CD4-positive, alpha-beta T cell treated with Interleukin-17A for 1 hour (primary cell): ENCODE data around the gene KCNT1.
"Not testable (repeated sequence)": the region's sequence is repeated elsewhere in the genome, so short reads cannot be mapped to it uniquely, and the experiment has no call there.

Source experiments
- DNase-seq: peaks from one replicate; pipeline ENCODE4 v3.0.0-alpha.2; 2020

KCNT1 gene

DNA sequence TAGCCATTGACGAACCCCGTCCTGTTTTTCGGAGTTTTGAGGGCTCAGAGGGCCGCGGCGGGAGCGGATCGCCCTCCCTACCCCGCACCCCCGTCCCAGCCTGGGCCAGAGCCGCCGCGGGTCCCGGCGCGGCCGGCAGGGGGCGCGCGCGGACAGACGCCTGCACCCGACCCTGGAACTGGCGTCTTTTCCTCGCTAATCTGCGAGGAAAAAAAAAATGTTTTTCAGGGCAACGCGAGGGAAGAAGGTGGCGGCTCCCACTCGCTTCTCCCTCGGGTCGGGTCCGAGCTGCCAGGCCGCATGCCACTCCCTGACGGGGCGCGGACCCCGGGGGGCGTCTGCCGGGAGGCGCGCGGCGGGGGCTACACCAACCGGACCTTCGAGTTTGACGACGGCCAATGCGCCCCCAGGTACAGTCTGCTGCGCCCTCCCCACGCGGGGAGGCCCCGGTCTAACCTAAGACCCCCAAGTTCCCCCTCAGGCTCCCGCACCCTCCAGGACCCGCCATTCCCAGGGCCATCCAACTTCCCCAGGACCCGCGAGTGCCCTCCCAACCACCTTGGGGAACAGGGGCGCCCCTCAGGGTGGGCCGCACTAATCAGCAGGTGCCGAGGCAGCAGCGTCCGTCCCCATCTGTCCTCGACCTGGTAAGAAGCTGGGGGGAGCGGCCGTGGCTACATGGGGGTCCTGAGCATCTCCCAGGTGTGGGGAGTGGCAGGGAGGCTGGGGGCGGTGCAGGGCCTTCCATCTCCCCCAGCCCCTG is at the start of gene KCNT1:
TSS of gene KCNT1 (plus strand) at position 227 of the 763 bp plus-strand sequence. CDS start at position 301, 74 bp downstream.
- peak; percentile 31 for DNase-seq

DNA sequence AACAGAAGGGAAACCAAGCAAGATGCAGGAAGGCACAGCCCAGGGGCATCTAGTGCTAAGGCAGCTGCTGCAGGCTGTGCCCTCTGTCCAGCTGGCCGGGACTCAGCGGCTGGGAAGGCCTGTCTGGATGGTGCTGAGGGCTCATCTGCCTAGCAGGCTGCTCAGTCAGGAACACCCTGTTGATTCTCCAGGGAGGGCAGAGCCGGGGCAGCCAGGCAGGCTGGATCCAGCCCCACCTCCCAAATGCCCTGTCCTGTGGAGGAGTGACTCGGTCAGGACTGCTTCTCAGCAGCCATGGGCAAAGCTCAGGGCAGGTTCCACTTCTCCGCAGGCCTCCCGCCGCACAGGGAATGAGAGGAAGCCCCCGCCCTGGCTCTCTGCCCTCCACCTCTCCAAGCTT is 46.7 kb upstream of the KCNT1 start:
- DNase-seq: no peak

DNA sequence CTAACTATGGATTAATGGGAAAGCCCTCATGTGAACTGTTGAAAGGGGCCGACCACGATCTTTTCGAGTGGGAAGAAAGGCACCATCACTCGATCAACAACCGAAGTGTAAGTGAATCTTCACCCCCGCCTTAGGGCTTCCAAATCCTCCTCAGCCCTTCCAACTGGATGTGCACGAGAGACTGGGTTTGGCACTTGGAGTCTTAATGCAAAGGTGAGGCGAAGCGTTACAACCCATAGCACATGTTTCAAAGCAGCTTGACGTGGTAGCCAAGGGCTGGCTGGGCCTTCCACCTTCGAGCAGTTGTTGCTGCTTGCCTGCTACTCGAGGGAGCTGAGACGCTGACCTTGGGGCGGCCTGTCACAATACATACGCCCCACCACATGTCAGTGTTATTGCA is 44.6 kb upstream of the KCNT1 start:
- DNase-seq: no peak

DNA sequence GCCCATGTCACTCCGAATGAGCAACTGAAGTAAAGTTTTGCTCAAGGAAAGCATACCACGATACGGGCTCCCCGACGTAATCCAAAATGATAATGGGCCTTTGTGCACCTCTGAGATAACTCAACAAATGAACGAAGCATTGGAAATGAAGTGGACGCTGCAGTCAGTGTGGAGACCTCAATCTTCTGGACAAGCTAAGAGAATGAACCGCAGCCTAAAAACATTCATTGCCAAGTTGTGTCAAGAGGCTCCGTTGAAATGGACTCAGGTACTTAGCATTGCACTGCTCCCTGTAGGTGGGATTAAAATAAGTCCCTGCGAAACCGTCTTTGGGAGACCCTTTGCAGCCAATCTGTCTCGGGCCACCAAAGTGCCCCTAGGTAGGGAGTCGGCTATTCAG is 42.7 kb upstream of the KCNT1 start:
- DNase-seq: no peak

DNA sequence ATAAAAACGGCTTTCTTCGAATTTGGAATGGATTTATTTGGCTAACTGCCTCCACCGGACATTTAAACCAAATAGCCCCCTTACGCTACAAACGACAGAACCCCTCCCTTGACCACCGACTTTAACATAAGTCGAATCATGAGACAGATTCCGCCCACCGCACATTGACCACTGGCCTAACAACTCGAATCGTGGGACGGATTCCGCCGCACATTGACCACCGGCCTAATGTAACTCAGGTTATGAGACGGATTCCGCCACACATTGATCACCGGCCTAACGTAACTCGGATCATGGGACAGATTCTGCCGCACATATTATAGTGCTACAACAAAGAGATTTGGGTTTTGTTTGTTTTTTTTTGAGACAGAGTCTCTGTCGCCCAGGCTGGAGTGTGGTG is 41.6 kb upstream of the KCNT1 start:
- DNase-seq: no peak

DNA sequence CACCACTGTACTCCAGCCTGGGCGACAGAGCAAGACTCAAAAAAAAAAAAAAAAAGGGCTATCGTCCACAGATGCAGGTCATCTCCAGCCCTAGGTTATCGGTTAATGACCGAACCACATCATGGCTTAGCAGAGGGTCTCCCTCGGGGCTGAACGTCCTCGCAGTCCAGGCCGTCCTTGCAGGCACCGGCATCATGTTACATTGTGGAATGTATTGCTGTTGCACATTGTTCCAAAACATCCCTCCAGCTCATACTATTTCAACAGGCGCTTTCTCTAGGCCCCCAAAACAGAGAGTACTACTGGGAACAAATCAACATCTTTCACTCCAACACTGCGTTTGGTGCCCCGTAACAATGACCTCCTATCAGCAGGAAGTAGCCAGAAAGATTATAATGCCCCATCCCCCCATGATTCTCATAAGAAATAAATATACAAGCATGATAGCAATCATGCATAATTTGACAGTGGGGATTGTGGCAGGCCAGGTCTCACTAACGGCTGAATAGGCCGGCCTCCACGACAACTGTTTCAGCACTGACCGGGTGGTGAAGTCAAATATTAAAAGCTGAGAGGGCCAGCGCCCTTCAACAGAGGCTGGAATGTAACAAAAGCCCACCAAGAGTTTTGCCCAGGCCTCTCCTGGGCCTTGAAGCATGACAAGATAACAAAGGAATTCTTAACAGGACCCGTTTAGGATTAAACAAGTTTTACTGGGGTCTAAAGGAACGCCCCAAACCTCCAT is 40.0 kb upstream of the KCNT1 start:
- no peak for DNase-seq

- DNase-seq: no peak
Observed at GRCh38 chr9:135662758-135663450, 39.1 kb upstream of the KCNT1 start, which contains the start of gene LCN9. TSS of gene LCN9 (plus strand) at chr9:135663309. CDS start at chr9:135663322, 13 bp downstream.

DNA sequence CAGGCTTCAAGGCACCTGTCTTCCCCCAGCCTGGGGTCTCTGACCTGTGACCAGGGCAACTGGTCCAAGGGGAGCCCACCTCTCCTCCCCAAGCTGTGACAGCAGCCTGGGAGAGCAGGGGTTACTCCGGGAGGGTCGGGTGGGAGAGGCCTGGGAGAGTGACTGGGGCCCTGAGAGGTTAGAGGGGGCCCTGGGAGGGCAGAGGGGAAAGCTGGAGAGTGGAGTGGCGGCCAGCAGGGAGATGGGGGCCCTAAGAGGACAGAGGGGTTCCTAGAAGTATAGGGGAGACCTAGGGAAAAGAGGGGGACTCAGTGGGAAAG is 38.6 kb upstream of the KCNT1 start:
- no peak for DNase-seq

DNA sequence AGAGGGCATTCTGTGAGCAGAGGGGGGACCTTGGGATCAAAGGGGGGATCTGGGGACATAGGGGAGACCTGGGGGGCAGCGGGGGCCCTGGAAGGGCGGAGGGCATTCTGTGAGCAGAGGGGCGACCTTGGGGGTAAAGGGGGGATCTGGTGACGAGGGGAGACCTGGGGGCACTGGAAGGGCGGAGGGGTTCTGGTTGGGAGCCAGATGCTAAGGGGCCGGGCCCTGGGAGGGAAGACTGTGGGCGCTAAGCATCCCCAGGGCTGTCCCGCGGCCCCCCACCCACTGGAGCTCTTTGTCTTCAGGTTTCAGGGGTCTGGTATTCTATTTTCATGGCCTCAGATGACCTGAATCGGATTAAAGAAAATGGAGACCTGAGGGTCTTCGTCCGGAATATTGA is 38.1 kb upstream of the KCNT1 start:
- no peak for DNase-seq

GRCh38 chr9:135664266-135664665 is 37.7 kb upstream of the KCNT1 start:
- no peak for DNase-seq

DNA sequence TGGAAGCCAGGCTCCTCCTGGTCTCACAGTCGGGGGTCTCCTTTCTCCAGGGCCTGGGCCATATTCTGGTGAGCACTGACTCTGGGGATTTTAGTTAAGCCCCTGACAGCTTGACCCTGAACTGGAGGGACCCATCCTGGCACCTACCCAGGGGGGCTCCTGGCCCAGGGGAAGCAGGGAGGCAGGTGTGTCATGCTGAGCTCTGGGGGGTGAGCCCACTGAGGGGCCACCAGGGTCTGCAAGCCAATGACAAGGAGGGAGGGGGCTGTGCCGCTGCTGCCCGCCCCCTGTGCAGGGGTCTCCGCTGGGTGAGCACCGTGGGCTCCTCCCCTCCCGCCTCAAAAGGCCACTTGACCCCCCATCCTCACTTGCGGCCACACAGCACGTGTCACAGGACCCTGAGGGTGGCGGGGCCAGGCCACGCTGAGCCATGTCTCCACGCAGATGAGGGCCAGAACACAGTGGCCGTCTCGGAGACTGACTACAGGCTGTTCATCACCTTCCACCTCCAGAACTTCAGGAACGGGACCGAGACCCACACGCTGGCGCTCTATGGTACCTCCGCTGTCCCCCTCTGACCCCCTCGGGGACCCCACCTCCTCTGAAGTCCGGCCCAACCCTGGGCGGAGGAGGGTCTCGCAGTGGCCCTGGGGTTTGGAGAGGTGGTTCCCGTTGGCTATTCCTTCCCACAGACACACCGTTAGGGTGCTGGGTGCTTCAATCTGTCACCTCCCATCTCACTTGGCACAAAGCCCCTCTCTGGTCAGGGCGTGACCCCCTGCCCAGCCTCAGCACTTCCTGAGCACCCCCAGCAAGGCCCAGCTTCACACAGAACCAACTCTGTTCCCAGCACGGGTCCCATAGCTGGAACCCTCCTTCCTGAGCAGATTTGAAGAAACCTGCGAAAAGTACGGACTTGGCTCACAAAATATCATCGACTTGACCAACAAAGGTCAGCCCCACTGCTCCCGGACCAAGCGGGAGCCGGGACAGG is 36.9 kb upstream of the KCNT1 start:
- no peak for DNase-seq

- DNase-seq: no peak
Observed at GRCh38 chr9:135665795-135666189, 36.2 kb upstream of the KCNT1 start.

DNA sequence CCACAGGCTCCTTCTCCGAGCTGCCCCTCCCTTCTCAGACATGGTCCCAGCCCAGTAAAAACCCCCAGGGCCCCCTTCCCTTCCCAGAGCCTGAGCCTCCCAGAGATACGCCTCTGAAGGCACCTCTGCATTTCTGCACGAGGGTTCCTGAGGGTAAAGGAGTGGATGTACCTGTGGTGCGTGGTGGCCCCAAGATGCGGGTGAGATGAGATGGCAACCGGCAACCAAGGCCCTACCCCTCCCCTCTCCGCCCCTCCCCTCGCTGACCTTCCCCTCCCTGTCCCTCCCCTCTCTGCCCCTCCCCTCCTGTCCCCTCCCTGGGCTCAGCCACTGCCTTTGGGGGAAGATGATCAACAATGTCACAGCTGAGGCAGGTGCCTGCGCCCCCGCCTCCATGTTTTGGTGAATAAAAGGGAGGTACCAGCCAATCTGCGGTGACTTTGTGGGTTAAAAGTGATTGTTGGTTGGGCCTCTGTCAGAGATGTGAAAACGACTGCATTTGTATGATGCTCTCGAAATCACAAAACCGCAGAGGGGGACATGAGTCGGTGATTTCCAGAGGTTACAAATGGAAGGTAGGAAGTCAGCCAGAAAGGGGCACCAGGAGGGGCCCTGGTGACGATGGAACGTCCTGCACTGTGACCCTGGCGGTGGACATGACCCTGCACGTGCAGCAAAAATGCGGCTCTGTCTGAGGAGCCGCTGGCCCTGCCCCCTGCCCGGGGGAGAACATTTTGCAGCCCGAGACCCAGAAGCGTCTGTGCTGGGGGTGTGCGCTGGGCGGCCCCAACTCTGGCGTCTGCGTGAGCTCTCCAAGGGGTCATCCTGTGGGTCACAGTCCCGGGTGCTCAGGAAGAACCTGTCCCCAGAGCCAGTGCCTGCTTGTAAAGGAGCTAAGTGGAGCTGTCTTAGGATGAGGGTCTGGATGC is 35.2 kb upstream of the KCNT1 start:
- no peak for DNase-seq

DNA sequence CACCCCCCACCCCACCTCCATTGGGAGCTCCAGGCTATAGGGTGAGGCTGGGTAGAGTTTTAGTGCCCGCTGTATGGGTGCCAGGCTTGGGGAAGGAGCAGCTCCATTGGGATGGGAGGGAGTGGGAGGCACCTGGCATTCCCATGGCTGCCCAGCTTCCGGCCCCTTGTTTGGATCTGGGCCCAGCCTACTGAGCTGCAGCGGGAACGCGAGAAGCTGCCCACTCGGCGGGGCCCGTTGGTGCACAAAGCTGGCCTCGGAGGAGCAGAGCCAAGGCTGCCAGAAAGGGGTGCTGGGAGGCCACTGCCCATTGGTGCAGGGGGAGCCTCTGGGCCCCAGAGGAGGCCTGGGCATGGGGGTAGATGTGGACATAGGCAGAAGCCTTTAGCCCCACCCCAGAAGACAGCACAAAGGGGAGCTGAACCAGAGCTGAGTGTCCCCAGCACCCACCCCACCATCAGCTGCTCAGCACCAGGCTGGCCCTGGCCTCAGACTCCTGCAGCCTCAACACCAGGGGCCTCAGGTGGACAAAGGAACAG is 34.5 kb upstream of the KCNT1 start:
- DNase-seq: no peak

DNA sequence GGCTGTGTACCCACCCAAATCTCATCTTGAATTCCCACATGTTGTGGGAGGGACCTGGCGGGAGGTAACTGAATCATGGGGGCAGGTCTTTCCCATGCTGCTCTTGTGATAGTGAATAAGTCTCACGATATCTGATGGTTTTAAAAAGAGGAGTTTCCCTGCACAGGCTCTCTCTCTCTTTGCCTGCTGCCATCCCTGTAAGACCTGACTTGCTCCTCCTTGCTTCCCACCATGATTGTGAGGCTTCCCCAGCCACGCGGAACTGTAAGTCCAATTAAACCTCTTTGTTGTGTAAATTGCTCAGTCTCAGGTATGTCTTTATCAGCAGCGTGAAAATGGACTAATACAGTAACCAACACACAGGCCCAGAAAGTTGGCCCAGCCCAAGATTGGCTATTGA is 33.0 kb upstream of the KCNT1 start:
- DNase-seq: not testable (repeated sequence)

DNA sequence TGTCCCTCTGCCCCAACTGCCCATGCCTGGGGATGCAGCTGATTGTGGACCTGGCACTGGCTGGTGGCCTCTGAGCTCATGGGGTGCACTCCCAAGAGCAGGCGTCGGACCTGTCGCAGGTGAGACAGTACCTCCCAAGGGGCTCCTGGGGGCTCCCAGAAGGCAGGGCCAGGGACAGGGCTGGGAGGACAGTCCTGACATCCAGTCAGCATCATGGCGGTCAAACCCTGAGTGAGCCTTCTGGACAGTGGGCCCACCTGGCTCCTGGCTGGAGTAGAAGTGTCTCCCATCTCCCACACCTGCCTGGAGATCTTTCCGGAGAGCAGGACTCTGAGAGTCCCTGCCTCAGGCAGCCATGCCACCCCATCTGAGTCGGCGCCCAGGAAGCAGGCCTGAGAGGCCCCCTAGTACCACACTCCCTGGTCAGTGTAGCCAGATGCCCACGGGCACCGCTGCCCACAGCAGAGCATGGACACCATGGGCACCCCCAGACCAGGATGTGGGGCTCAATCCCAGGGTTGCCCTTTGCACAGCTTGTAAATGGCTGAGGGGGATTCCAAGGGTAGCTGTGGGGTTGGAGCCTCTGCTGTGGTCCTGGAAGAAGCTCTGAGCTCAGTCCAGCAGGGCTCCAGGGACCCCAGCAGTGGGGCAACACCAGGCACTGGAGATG is 32.2 kb upstream of the KCNT1 start:
- DNase-seq: no peak

DNA sequence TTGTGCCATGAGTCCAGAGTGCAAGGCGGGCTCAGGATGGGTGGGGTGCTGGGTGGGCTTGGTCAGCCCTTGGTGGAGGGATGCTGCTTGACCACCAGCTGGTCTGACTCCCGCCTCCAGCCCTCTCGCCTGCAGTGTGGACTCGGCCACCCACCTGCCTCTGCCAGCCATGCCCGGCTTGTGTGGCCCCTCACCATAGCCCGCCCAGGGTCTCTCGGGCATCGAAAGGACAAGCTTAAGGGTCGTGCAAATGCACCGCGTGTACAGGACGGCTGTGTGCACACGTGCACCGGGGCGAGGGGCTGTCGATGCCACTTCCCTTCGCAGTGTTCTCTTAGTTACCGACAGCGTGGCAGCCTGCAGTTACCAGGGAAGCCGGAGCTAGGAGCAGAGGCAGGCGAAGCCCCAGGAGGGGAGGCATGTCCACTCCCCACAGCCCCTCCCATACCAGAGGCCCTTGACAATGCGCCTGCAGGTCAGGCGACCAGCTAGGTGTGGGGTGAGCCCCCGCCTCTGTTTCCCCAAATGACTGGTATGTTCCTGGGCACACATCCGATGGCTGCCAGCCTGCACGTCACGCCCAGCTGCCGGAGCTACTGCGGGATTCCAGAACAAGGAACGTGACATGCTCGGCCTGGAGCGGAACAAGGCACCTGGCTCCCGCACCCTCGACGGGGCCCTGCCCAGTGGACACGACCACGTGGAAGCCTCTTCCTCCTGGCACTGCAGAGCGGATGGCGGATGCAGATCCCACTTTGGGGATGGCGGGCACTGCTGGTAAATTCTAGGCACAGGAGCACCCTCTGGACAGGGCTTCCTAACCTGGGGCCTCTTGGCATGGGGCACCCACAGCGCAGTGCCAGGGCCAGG is 31.0 kb upstream of the KCNT1 start:
- DNase-seq: no peak

DNA sequence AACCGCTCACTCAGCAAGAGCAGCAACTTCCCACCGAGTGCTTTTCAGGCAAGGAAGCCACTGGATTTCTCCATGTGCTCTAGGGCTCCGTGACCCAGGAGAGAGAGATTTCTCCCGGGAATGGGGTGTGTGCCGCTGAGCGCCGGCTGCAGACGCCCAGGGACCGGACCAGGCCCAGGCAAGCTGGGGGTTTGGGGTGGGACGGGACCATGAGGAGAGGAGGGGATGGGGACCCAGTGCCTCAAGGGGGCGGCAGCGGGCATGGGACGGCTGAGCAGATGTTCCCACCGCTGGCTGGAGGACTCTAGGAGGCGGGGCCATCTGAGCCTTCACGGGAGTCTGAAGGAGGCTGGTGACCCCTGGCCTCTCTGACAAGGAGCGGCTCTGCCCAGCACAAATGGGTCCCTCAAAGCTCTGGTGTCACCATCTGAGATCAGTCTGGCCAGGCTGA is 30.4 kb upstream of the KCNT1 start:
- no peak for DNase-seq

- not testable (repeated sequence) for DNase-seq
Observed at GRCh38 chr9:135672786-135673185, 29.2 kb upstream of the KCNT1 start.
